HG03520 (cell line): ENCODE results near the gene BRSK2.

Source experiments
- ATAC-seq: cut with Tn5 transposase; IDR thresholded peaks from one replicate; pipeline ENCODE4 v1.9.1; 2021; ENCODE audit warnings: mild to moderate bottlenecking, moderate library complexity; ENCODE audit not compliant: unreplicated experiment

The BRSK2 gene

DNA sequence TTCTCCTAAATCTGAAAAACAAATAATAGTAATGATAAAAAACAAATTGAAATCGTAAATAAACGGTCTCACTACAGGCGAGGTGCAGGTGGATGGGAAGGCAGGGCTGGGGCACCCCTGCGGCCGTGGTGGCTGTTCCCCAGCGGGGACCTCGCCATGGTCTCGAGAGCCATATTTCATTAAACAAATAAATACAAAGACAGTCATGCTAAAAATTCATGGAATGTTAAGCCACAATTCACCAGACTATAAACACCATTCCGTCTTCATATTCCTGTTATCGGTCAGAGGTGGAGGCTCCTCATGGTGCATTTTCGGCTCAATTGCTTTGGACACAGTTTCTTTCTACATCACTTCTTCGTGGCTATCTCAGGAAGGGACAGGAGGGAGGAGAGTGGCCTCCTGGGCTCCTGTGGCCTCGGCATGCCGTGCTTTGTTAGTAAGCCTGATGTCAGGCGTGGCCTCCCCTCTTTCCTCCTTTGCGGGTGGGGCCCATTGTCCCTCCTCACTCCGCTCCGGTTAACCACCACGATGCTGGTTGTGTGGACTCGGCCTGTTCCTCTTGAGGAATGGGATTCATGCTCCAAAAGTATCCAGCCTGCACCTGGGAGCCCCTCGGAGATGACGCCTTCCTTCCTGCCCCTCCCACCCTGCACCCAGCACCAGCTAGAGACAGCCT, 16.1 kb upstream of the BRSK2 start:
- no peak for ATAC-seq

DNA sequence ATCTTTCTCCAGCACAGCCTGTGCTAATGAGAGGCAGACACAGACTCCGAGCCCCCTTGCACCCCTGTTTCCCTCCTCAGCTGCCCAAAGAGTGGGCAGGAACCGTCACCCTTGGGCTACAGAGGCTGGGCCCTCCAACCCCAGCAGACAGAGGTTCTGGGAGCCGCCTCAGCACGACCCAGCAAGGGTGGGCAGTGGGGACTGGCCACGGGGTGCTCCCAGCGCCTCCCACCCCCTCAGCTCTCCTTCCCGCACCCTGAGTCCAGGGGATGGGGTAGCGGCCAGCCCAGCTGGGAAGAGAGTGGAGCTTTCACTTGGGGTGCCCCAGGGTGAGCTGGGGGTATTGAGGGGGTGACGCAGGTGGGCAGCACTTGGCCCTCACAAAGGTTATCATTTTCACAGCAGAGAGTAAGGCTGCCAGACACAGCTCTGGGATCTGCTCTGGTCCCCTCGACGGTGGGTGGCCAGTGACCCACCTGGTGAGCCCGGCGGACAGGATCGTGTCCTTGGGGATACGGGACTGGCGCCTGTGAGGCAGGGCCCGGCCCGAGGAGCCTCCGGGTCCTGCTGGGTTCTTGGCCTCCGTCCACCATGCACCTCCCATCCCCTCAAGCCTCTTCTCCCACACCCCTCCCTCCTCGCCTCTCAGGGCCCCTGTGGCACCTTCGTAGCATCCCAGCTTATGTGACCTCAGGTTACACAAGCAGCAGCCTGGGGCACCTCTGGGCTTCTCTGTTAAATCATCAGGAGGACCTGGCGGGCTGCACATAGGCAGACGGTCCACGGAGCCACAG, 14.4 kb upstream of the BRSK2 start:
- ATAC-seq = no peak

DNA sequence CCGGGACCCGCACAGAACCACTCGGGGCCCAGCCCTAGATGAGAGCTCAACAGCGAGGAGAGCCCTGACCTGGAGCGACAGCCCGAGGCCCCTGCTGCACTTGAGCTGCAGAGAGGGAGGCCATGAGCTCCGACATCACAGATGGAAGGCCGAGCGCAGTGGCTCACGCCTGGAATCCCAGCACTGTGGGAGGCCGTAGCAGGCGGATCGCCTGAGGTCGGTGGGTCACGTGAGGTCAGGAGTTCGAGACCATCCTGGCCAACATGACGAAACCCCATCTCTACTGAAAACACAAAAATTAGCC, 13.8 kb upstream of the BRSK2 start:
- ATAC-seq = no peak

DNA sequence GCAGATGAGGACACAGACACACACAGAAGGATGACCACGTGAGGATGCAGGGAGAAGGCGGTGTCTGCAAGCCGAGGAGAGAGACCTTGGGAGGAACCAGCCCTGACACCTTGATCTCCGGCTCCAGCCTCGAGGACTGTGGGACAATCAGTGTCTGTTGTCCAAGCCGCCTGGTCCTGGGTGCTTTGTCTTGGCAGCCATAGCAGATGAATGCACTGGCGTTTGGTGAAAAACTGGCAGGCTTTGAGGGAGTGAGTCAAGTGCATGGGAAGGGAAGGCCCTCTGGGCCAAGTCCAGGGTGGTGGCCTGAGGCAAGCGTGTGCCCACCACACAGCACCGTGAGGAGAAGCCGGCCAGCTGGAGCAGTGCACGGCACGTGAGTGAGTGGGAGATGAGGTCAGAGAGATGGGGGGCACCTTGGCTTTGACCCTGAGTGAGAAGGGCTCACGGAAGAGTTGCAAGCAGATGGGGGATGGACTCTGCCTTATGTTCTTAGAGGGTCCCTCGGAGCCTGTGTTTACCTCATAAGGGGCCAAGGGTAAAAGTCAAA, 12.4 kb upstream of the BRSK2 start:
- no peak for ATAC-seq

DNA sequence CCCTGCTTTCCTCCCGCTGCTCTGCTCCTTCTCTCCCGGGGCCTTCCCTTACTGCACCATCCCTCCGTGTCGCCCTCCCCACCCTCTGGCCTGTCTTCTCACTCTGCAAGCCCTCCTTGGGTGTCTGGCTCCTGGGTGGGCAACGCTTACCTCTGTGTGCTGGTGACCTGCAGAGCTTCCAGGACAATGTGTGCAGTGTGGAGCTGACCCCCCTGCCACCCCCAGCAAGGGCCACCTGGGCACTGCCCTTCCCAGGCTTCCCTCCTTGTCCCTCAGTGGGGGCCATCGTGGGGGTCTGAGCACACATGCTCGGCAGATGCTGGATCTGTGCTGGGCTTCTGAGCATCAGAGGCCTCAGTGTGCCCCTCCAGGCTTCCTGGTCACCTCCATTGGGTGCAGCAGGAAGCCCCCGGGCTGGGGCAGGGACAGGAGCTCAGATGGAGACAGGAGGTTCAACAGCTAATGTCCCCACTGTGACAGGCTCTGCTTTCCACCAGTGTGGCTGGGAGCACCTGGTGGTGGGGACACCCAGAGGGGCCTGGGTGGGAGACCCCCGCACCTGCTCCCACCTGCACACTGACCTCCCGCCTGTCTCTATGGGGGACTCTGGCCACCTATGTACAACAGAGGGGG, 7.8 kb upstream of the BRSK2 start:
- no peak for ATAC-seq

DNA sequence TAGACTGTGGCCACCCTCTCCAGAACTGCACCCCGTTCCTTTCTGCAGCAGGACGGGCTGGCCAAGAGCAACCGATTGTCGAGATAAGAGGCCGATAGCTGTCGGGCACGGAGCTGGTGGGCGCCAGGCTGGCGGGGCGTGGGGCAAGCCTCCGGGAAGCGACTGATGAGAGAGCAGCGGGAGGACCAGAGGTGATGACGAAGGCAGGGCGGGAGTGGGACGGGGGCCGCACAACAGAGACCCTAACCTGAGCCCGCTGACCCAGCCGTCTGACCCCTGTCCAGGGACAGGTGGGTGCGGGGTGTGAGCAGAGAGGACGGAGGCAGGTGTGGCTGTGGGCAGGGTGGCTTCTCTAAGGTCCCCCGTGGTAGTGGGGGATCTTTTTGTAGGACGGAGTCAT, 7.3 kb upstream of the BRSK2 start:
- ATAC-seq = no peak

DNA sequence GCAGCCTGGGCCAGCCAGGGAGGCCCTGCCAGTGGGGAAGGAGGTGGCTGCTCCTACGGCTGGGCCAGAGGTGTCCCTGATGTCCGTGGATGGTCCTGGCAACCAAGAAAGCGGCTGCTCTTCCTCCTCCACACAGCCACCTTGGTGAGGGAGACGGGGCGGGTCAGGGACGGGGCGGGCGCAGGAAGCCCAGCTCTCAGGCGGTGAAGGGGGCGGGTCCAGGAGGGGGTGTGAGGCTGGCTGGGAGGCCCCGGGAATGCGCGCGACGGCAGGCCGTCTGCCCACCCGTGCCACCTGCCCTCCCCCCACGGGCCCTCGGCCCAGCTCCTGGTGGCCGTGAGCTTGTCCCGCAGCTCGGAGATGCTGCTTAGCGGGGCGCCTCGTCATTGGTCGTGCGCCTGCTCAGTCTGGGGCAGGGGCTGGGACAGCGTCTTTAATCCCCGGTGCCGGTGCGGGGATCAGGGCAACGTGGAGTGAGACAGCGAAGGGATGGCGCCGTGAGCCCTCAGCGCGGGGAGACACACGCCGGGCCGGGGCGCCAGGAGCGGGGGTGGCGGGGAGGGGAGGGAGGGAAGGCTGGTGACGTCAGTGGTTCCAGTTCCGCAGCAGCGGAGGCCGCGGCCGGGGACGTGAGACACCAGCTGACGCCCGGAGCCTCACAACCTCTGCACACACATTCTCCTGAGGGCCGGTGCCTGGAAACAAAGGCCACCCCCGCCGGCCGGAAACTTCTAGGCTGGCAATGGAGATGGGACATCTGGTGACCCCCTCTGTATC, 6.7 kb upstream of the BRSK2 start:
- peak; percentile 55 for ATAC-seq

DNA sequence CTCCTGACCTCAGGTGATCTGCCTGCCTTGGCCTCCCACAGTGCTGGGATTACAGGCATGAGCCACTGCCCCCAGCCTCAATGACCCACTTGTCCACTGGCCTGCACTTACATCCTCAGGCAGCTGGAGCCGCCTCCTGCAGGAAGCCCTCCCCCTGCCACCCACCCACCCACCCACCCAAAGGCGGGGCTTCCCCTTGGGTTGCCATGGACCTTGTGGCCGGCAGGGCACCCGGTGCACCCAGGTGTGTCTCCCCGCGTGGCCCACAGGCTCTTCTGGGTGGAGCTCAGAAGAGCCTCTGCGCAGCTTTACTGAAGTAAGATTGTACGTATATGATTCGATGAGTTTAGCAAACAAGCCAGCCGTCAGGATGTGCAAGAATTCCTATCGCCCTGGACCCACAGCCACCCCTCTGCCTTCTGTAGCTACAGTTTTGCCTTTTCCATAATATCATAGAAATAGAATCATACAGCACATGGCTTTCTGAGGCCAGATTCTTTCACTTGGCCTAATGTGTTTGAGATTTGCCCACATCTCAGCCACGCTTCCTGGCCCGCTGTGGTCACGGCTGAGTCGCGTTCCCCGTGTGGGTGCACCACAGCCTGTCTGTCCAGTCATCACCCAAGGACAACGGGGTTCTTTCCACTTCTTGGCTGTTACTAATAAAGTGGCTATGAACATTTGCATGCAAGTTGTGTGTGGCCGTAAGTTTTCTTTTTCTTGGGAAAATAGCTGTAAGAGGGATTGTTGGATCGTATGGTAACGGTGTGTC, 5.3 kb upstream of the BRSK2 start:
- ATAC-seq = no peak

DNA sequence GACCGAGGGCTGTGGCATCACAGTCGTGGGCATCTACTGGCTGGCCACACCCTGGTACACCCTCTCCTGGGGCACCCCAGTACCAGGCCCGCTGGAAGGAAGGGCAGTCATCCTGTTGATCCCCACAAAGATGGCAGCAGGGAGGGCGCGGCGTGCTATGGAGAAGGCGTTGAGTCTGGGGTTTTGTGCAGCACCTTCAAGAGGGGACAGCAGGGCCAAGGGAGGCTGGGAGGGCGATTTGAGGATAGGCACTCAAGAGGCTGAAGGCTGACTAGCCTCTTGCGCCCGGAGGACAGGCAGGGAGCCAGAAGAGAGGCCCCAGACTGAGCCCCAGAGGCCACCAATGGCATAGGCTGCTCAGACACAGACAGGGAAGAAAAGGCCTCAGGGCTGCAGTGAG, 2.2 kb upstream of the BRSK2 start:
- ATAC-seq = no peak

DNA sequence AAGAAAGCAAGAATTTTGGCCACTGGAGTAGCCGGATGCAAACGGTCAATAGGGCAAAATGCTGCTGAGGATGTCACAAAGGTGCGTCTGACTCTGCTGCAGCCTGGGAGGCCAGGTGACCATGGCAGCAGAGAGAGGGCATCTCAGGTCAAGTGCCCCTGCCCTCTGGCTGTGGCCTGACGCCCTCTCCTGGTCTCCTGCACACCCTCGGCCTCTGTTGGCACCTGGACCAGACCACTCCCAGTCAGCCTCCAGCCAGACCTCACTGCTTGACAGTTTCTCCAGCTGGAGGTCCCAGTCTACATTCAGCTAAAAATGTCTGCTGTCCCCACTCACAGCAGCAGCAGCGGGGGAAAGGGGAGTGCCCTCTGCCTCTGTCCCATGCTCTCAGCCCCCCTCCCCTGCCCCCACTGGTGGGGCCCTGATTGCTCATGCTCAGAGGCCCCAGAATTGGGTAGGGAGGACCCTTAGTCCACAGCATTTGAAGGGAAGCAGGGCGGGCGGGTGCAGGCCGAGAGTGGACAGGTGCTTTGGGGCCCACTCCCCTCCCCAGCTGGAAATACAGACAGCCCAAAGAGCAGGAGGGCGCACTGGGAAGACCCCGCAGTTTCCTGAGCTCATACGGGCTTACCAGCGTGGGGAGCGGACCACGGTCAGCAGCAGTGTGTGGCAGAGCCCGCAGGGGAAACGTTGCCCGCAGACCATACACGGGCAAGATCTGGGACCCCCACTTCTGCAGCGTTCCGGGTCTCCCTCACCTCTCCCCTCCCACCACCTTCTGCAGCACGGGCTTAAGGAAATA, 1.6 kb upstream of the BRSK2 start:
- ATAC-seq = no peak

DNA sequence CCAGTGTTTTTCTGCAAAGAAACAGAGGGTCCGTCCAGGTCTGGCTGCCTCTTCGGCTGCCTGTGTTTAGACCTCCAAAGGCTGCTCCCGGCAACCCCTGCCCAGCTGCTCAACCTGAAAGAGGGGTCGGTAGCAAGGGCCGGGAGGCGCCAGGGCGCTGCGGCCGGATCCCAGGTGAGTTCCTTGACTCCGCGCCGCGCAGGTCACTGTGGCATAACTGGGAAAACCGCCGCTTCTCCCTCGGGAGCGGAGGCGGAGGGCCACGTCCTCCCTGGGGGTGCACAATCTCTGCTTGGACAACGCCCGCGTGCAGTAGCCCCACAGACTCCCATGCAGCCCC, 1.0 kb upstream of the BRSK2 start:
- no peak for ATAC-seq

DNA sequence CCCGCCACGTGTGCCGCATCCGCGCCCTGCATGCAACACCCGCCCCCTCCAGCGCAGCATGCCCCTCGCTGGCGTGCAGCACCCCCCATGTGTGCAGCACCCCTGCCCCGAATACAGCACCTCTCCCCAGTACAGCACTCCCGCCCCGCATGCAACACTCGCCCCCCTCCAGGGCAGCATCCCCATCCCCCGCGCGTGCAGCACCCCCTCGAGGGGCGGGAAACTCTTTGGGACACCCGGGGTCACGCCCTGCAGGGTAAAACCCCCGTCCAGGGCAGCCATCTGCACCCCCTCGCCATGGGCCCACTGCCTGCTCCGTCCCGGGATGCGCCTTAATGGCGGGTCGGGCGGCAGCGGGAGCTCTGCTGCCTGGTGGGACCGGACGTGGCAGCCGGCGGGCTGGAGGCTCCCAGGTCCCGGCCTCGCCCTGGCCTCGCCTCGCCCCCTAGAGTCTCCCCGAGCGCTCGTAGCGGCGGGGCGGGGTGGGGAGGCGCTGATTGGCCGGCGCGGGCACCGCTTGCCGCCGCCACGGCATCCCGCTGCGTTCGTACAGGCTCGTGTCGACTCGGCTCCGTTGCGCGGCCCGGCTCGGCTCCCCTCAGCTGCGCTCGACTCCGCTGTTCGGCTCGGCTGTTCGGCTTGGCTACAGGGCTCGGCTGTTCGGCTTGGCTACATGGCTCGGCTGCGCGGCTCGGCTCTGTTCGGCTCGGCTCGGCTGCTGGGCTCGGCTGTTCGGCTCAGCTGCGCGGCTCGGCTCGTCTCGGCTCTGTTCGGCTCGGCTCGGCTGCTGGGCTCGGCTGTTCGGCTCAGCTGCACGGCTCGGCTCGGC, 417 bp upstream of the BRSK2 start:
- ATAC-seq = peak; percentile 84

DNA sequence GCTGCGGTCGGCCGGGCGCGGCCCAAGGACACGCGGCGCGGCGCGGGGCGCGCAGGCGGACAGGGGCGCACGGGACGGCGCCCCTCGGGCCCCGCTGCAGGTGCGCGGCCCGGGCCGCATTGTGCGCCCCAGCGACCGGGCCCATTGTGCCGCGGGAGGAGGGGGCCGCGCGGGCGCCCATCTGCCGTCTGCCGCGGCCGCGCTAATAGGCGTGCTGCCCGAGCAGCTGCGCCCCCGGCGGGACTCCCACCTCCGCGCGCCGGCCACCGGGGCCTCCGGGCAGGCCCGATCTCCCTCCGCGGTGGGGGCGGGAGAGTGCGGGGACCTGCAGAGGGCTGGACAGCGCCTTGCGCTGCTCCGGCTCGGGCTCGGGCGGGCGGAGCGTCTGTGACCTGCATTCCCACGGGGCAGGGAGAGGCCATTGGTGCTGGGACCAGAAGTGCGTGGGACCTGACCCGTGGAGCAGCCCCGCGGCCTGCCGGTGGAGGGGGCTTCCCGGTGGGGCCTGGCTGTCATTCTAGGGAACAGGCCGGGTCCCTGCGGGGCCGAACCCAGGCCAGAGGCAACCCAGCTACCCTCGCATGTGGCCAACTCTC, 933 bp downstream of the BRSK2 start:
- ATAC-seq = no peak

DNA sequence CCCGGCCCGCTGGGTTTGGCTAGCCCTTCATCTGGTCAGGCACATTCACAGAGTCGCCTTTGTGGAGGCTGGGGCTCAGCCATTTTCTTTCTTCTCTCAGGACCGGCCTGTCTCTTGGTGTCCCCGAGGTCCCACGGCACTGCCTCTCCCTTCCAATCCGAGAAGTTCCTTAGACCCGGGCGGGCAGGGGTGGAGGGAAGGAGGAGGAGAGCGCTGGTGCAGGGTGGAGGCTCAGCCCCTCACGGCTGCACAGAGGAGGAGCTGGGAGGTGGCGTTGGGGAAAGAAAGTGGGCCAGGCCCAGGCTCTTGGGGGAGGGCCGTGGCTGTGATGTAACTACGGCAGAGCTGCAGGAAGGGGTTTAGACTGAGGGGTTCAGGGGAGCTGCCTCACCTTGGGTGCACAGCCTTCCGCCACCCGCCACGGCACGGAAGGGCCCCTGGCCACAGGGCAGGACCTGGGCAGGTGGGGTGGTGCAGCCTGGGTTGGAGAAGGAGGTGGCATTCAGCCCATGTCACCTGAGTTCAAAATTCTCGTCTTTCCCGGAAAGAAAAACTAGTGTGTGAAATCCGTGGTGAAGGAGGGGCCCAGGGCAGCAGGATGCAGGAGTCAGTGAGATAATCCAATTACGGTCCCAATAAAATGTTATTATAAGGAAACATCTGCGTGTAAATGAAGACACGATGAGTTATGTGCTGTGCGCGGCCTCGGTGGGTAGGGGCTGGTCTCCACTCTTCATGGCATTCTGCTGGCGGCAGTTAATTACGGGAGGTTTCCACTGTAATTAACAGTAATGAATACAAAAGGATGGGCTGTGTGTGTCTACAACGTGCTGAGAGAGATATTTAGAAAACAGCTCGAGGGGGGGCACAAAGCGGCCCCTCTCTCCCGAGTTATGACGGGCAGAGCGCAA, 1.7 kb downstream of the BRSK2 start:
- no peak for ATAC-seq

DNA sequence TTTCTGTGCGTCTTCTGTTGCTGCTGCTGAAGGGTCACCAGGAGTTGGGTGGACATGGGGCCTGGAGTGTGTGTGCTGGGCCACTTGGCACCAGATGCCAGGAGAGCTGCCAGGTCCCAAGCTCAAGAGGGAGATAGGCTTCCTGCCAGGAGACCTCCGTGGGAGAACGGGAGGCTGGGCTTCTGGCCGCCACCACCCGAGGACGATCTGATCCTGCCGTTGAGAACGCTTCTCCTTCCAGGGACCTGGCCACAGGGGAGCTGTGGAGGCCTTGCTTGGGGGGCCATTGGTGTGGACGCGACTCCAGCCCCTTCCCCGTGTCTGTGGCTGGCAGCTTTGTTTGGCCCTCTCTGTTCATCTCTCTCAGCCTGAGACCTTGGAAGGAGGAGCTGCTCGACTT, 2.4 kb downstream of the BRSK2 start:
- no peak for ATAC-seq

DNA sequence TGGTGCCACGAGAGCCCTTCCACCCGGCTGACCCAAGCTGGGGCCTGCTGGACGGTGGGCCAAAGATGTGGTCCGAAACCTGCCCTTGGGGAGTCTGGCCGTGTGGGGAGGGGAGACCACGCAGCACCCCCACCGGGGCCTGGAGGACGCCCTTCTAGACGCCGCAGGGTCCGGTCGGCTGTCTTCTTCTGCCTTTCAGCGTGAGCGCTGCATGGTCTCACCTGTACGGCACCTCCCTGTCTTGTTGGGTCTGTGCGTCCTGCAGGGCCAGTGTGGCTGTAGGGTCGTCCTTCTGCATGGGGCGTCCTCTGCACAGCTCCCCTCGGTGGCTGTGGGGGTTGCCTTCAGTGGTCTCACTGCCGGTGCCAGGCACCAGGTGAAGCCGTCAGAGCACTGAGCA, 2.8 kb downstream of the BRSK2 start:
- no peak for ATAC-seq

DNA sequence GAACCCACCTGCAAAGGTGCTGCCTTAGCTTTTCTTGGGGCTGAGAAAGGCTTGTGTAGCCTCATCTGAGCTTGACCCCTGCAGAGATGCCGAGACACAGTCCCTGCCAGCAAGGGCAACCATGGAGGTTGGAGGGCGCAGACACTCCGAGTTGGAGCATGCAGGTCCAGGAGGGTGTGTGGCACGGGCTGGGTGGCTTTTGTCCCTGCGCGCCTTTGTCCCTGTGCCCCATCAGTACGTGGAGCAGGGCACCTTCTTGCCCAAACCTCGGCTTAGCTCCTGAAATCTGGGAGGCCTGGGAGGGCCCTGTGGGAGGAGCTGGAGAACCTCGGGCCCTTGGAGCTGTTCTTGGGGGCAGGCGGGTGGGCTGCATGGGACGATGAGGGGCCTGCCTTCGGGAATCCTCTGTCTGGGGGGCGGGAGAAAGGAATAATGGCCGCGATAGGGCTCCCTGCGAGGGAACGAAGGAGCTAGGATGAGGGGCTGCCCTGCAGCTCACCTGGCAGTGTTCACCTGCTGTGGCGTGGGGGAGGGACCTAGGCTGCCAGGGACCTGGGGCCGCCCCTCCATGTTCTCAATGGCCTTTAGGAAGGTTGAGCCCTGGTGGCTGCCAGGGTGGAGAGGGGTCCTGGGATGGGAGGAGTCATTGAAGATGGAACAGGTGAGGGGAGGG, 3.4 kb downstream of the BRSK2 start:
- no peak for ATAC-seq
